Testis (tissue), 2 donors: ENCODE measurements around the gene C1QTNF3.

Experiments
- POLR2A ChIP-seq: fragments of 450-650 bp; IDR thresholded peaks from one replicate; pipeline ENCODE4 v1.6.1; 2017; ENCODE audit warnings: antibody characterized with exemption, mild to moderate bottlenecking, moderate library complexity
- TF ChIP-seq, protein P1 (sequence below), 3 experiments: fragments of 450-650 bp in 2 of 3; fragments of 200-600 bp in 1 of 3; sonication (generic) in 1 of 3; IDR thresholded peaks; one replicate each; pipeline ENCODE4 v1.5.1; 2016 to 2019; ENCODE audit warnings: antibody characterized with exemption in 3 of 3, mild to moderate bottlenecking in 2 of 3, moderate library complexity in 1 of 3

DNA sequence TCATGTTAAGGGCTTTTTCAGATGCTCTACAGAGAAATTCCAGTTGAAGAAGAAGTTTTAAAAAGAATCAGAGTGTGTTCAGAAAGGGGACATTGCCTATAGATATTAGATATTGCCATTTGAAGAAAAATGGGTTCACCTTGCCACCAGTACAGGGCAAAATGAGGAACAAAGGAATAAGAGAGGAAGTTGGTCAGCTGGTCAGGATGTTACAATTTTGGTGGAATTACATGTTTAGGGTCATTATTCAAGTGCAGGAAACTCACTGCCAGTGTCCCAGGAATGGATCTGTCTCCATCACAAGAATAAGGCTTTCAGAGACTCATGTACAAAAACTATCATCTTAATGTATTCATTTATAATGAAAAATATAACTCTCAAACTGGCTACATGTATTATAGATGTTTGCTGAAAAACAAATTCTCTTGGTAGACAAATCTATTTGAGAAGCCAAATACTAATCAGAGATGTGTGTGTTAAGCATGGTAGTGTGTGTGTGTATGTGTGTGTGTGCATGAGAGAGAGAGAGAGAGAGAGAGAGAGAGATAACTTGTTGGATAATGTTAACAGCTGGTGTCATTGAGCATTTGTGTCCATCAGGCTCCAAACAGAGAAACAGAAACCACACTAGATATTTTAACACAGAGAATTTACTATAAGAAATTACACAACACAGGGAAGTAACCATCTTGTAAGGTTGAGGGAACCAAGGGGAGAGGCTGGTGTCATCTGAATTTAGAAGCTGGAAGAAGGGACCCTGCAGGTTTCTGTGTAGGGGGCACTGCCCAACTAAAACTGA, 5.0 kb upstream of the C1QTNF3 start:
- no peak for TF ChIP-seq POLR2A
- TF ChIP-seq, protein P1, sequence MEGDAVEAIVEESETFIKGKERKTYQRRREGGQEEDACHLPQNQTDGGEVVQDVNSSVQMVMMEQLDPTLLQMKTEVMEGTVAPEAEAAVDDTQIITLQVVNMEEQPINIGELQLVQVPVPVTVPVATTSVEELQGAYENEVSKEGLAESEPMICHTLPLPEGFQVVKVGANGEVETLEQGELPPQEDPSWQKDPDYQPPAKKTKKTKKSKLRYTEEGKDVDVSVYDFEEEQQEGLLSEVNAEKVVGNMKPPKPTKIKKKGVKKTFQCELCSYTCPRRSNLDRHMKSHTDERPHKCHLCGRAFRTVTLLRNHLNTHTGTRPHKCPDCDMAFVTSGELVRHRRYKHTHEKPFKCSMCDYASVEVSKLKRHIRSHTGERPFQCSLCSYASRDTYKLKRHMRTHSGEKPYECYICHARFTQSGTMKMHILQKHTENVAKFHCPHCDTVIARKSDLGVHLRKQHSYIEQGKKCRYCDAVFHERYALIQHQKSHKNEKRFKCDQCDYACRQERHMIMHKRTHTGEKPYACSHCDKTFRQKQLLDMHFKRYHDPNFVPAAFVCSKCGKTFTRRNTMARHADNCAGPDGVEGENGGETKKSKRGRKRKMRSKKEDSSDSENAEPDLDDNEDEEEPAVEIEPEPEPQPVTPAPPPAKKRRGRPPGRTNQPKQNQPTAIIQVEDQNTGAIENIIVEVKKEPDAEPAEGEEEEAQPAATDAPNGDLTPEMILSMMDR (IDR thresholded peaks at IDR 0.05) = no peak
